Astrocyte (in vitro differentiated cells and primary cell): ENCODE data around the gene S100A3.

Experiments used
- CTCF ChIP-seq: IDR thresholded peaks from 2 replicates; pipeline ENCODE4 v1.5.1; 2011; ENCODE audit warnings: low read depth, mild to moderate bottlenecking, inconsistent platforms, low read length, moderate library complexity; ENCODE audit not compliant: insufficient read depth
- EZH2 ChIP-seq: IDR thresholded peaks from 2 replicates; pipeline ENCODE4 v1.6.1; 2012; ENCODE audit warnings: mild to moderate bottlenecking, low read length, inconsistent platforms; ENCODE audit not compliant: insufficient read depth

- no peak for TF ChIP-seq EZH2
- no peak for TF ChIP-seq CTCF
Observed at GRCh38 chr1:153553096-153553495, 4.0 kb upstream of the S100A3 start.
